Measurements from ENCODE around the gene PARP4. TPM values are rescaled to one million over a fixed set of nuclear protein-coding genes. Genes with fewer than 3 reads are reported as not detected.

PARP4 gene
- total and polyA plus RNA-seq, 2 of the 4 experiments (the other 2 are of a cell fraction): 31.7 to 50.2 TPM

DNA sequence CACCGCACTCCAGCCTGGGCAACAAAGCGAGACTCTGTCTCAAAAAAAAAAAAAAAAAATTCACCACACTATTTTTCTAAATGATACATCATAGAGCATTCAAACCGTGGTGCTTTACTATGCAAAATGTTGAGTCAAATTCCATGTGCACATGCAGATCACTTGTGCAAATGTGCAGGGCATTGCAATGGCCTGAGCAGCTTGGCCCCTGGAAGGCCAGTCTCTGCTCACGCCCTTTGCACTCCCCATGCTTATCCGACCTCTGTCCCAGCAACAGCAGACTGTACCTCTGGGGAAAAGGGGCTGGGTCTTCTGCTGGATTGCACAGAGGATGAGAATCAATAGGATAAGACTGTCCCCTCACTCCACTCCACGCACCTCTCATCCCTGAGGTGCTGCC lies 58.5 kb downstream of the PARP4 start:
- no peak overlapping the region for H3K18ac ChIP-seq (ENCODE audit: low read depth, low read length)
- no peak overlapping the region for H3K4ac ChIP-seq (ENCODE audit: low read depth, low read length)
- no peaks in the 10 kb centered on the region for H3K9me3 ChIP-seq (ENCODE audit: control insufficient read depth, insufficient read depth, low read length)
- H2AFZ ChIP-seq (replicated peaks; ENCODE audit: low read length, poor library complexity): no peak overlapping the region
- no peak overlapping the region for H3K27ac ChIP-seq (ENCODE audit: insufficient read depth, low read length)
- peaks cover 0 to 4% of the 10 kb centered on the region in 2 experiments; a peak in 1 of 4 replicates for H3K79me1 ChIP-seq (ENCODE audit: low read depth in 1 of 2, low read length in 2 of 2)
- no peak overlapping the region for H4K91ac ChIP-seq (ENCODE audit: insufficient read depth, low read depth, low read length)
- no peaks in the 10 kb centered on the region; the same call in 1 of the 2 replicates for H4K20me1 ChIP-seq (ENCODE audit: insufficient read depth, low read length)
- H2BK15ac ChIP-seq (ENCODE audit: low read depth, low read length): no peak overlapping the region
- no TSS peak for BruUV-seq (replicated peaks)
- peaks cover 45% of the 10 kb centered on the region for H3K36me3 ChIP-seq (ENCODE audit: control insufficient read depth, insufficient read depth, low read length)
- H3K4me1 ChIP-seq (ENCODE audit: control insufficient read depth, insufficient read depth, low read length): no peaks in the 10 kb centered on the region
- no peak overlapping the region for H4K5ac ChIP-seq (ENCODE audit: low read depth, low read length)
- no peak overlapping the region for H3K56ac ChIP-seq (ENCODE audit: extremely low read depth, insufficient read depth, low read length)
- H3K27me3 ChIP-seq (ENCODE audit: control insufficient read depth, insufficient read depth, low read length): no peaks in the 10 kb centered on the region
- no peak overlapping the region for H2AK5ac ChIP-seq (ENCODE audit: low read depth, low read length)
- dilution Hi-C loops (cut with HindIII; ENCODE audit: low sequenced_read_pairs, unreplicated experiment): no loop called here
- H3K23ac ChIP-seq (ENCODE audit: low read depth, low read length): no peak overlapping the region
- H2AK9ac ChIP-seq (replicated peaks; ENCODE audit: low read depth, low read length, poor library complexity): no peak overlapping the region
- no peak overlapping the region for H2BK20ac ChIP-seq (ENCODE audit: low read depth, low read length)
- in situ Hi-C loops (cut with MboI; ENCODE audit: low sequenced_read_pairs): no loop called here
- no peak overlapping the region for H4K8ac ChIP-seq (ENCODE audit: low read depth in 2 of 2, low read length in 2 of 2)
- WGBS, 2 experiments (ENCODE audit: extremely low coverage in 2 of 2, insufficient read length in 1 of 2): 83% methylated on average over 1 of the region's 6 CpGs; no CpG with 5 or more reads in 1 of the 2 experiments
- peaks cover 3% of the 10 kb centered on the region; the same call in 1 of the 2 replicates for H3K9me1 ChIP-seq (ENCODE audit: insufficient read depth, low read length)
- ChIA-PET POLR2A (ENCODE audit: unreplicated experiment) (no interaction called here), CTCF (no interaction called here)
- ATAC-seq (ENCODE audit: low read depth) (no peak), DNase-seq (no peak)
- no peak overlapping the region for H3K4me2 ChIP-seq (ENCODE audit: low read depth, low read length)
- H3K14ac ChIP-seq (replicated peaks; ENCODE audit: low read depth, low read length): no peak overlapping the region
- no peak overlapping the region for H2BK120ac ChIP-seq (ENCODE audit: low read depth, low read length)
- no peak overlapping the region for H3K4me3 ChIP-seq (ENCODE audit: insufficient read depth, low read depth, low read length)
- H2BK5ac ChIP-seq (ENCODE audit: low read depth, low read length, poor library complexity, severe bottlenecking): no peak overlapping the region
- no peak for TF ChIP-seq RCOR1 (IDR thresholded peaks at IDR 0.05; ENCODE audit: insufficient replicate concordance, low read length)
- TF ChIP-seq BHLHE40 (IDR thresholded peaks at IDR 0.05; ENCODE audit: low read depth, low read length): no peak
- no peak for TF ChIP-seq MXI1 (IDR thresholded peaks at IDR 0.05; ENCODE audit: borderline replicate concordance, low read depth, low read length)
- TF ChIP-seq RAD21 (IDR thresholded peaks at IDR 0.05; ENCODE audit: low read length): no peak
- no peak for TF ChIP-seq CEBPB (IDR thresholded peaks at IDR 0.05; ENCODE audit: low read depth, low read length)
- TF ChIP-seq MAFK (IDR thresholded peaks at IDR 0.05; ENCODE audit: low read depth, low read length): no peak
- TF ChIP-seq SMC3 (IDR thresholded peaks at IDR 0.05; ENCODE audit: low read depth, low read length): no peak
- intact Hi-C loops (cut with micrococcal nuclease): no loop called here
- no peak overlapping the region for H3K9ac ChIP-seq (ENCODE audit: low read depth, low read length)

Data from IMR-90 (cell line).